Articular chondrocyte of knee joint (primary cell): Measurements from ENCODE around the gene SCML2. TPM values are rescaled to one million over a fixed set of nuclear protein-coding genes. Genes with fewer than 3 reads are reported as not detected.

Source experiments
- small RNA-seq: library from RNA; depleted of rRNA; stranded (forward); fragments of <200 nt; gene quantifications from one replicate; pipeline ENCODE3, GENCODE V24; 2012
- total RNA-seq: library from RNA; depleted of rRNA; stranded (reverse); fragments of >200 nt; gene quantifications from 2 replicates; pipeline ENCODE4 v1.2.3, GENCODE V29; 2012

The SCML2 gene
- total RNA-seq = 3.8 and 4.2 TPM in 2 replicates

DNA sequence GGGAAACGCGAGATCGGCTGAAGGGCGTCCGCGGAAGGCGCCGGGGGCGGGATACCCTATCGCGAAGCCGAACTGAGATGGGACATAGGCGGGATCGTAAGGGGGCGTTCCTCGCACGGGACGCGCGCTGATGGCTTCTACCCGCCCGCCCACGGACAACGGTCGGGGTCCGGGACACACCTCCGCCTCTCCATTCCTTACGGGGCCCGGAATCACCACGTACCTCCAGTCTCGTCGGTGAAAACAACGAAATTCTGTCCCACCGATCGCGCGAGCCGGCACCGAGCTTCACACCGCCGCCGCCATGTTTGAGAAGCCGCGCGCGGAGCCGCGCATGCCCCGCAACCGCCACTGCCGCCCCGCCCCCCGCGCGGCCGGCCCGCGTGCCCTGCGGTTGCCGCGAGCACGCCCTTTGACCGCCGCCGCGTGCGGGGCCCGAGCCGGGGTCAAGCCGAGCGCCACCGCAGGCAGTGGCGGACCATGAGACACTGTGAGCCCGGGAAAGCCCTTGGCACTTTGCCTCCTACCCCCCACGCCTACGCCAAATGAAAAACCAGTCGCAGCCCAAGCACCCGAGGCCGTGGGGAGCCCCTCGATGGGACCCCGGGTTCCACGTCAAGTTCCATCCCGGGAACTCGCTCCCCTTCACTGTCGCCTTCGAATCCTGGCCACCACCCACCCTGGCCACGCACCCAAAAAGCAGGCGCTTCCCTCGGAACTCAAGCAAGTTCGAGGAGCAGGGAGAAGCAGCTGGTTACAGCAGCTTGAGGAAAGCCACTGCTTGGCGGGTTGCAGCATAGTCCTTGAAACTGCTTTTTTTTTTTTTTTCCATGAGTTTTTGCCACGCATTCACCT is at the start of gene SCML2:
TSS of gene SCML2 (minus strand) at position 320 of the 855 bp plus-strand sequence. CDS start 20,617 bp downstream, outside the sequence.

DNA sequence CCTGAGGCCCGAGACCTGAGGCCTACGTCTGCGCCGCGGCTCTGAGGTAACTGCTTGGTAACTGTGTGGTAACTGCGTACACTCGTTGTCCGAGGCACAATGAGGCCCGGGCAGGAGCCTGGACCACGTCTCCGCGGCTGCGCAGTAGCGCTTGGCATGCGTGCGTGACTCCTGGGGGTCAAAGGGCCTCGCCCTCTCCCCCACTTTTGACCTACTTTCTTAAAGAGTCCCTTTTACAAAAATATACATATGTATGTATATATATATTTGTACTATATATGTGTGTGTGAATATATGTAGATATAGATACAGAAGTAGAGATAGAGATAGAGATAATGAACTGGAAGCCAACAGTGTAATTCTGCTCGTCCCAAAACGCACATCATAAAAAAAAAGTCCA is 133.7 kb downstream of the SCML2 start, which contains the start of gene BEND2:
TSS of gene BEND2 (minus strand) at position 101 of the 400 bp plus-strand sequence. CDS start 136 bp downstream, outside the sequence.

Small RNA genes within 50 kb of the gene (small RNA-seq; reads per million reads assigned to genes)
- gene RF00019 = not detected
- gene TMSB10P2 = not detected

Other genes with a start within 250 kb of the SCML2 start
- gene BEND2, start 133.8 kb downstream of the SCML2 start, total RNA-seq = not detected in 2 replicates
- 5.9 and 6.8 TPM in 2 replicates for gene CDKL5, start 70.9 kb upstream of the SCML2 start, total RNA-seq